H9 (cell line): Measurements from ENCODE around the gene ELAC2. TPM values are rescaled to one million over a fixed set of nuclear protein-coding genes. Genes with fewer than 3 reads are reported as not detected.

Source experiments
- DNase-seq: peaks from one replicate; pipeline ENCODE4 v3.0.0-alpha.2; 2017
- H2AFZ ChIP-seq: one replicate; pipeline ENCODE4 v1.6.1; 2013; ENCODE audit warnings: mild to moderate bottlenecking, low read length, control low read depth, moderate library complexity
- H2AK5ac ChIP-seq: 2 replicates; pipeline ENCODE4 v1.6.1; 2013; ENCODE audit warnings: low read length, control low read depth, mixed read lengths; ENCODE audit not compliant: insufficient read length
- H2BK120ac ChIP-seq: one replicate; pipeline ENCODE4 v1.6.1; 2013; ENCODE audit warnings: low read depth, mild to moderate bottlenecking, low read length, control low read depth, inconsistent platforms; ENCODE audit not compliant: poor library complexity, severe bottlenecking
- H2BK12ac ChIP-seq: 2 replicates; pipeline ENCODE4 v1.6.1; 2013; ENCODE audit warnings: low read length, control low read depth, mixed read lengths, low read depth; ENCODE audit not compliant: insufficient read length
- H2BK15ac ChIP-seq: 2 replicates; pipeline ENCODE4 v1.6.1; 2013; ENCODE audit warnings: low read depth, low read length, control low read depth
- H2BK20ac ChIP-seq: one replicate; pipeline ENCODE4 v1.6.1; 2013; ENCODE audit warnings: low read depth, mild to moderate bottlenecking, low read length, control low read depth, inconsistent platforms; ENCODE audit not compliant: poor library complexity, severe bottlenecking
- H2BK5ac ChIP-seq: 2 replicates; pipeline ENCODE4 v1.6.1; 2013; ENCODE audit warnings: low read length, control low read depth, mixed read lengths; ENCODE audit not compliant: insufficient read length
- H3K14ac ChIP-seq: 2 replicates; pipeline ENCODE4 v1.6.1; 2013; ENCODE audit warnings: low read length, control low read depth; ENCODE audit not compliant: insufficient read depth
- H3K18ac ChIP-seq: 2 replicates; pipeline ENCODE4 v1.6.1; 2013; ENCODE audit warnings: low read depth, mild to moderate bottlenecking, mixed read lengths, low read length, control low read depth; ENCODE audit not compliant: insufficient read length
- H3K23ac ChIP-seq: 2 replicates; pipeline ENCODE4 v1.6.1; 2013; ENCODE audit warnings: low read length, control low read depth, mixed read lengths, low read depth; ENCODE audit not compliant: insufficient read length
- H3K23me2 ChIP-seq: 2 replicates; pipeline ENCODE4 v1.6.1; 2013; ENCODE audit warnings: low read depth, mild to moderate bottlenecking, mixed read lengths, low read length, control low read depth; ENCODE audit not compliant: insufficient read length, poor library complexity, severe bottlenecking
- H3K27ac ChIP-seq: 2 replicates; pipeline ENCODE4 v1.5.1; 2013; ENCODE audit warnings: low read length, control low read depth, mixed read lengths, low read depth; ENCODE audit not compliant: insufficient read length
- H3K27me3 ChIP-seq: 2 replicates; pipeline ENCODE4 v1.6.1; 2013; ENCODE audit warnings: low read length, control low read depth, inconsistent platforms; ENCODE audit not compliant: insufficient read depth
- H3K4ac ChIP-seq: 2 replicates; pipeline ENCODE4 v1.6.1; 2013; ENCODE audit warnings: low read depth, mild to moderate bottlenecking, control low read depth, inconsistent platforms, low read length, moderate library complexity
- H3K4me1 ChIP-seq: 2 replicates; pipeline ENCODE4 v1.6.1; 2013; ENCODE audit warnings: low read length, control low read depth, inconsistent platforms; ENCODE audit not compliant: insufficient read depth
- H3K4me2 ChIP-seq: 2 replicates; pipeline ENCODE4 v1.6.1; 2013; ENCODE audit warnings: low read length, control low read depth, mixed read lengths; ENCODE audit not compliant: insufficient read length, insufficient read depth
- H3K56ac ChIP-seq: 2 replicates; pipeline ENCODE4 v1.6.1; 2013; ENCODE audit warnings: low read depth, mild to moderate bottlenecking, mixed read lengths, low read length, control low read depth; ENCODE audit not compliant: insufficient read length
- H3K79me1 ChIP-seq: 2 replicates; pipeline ENCODE4 v1.6.1; 2013; ENCODE audit warnings: low read depth, mild to moderate bottlenecking, moderate library complexity, low read length, control low read depth, inconsistent platforms; ENCODE audit not compliant: insufficient read depth, poor library complexity, severe bottlenecking
- H3K79me2 ChIP-seq: 2 replicates; pipeline ENCODE4 v1.6.1; 2013; ENCODE audit warnings: low read length, control low read depth, inconsistent platforms; ENCODE audit not compliant: insufficient read depth
- H3K9ac ChIP-seq: 2 replicates; pipeline ENCODE4 v1.6.1; 2013; ENCODE audit warnings: low read length, control low read depth, mixed read lengths; ENCODE audit not compliant: insufficient read length; ENCODE audit errors: extremely low read depth
- H3K9me3 ChIP-seq: one replicate; pipeline ENCODE4 v1.6.1; 2013; ENCODE audit warnings: low read depth, low read length, inconsistent platforms; ENCODE audit not compliant: control insufficient read depth
- H3T11ph ChIP-seq: one replicate; pipeline ENCODE4 v1.6.1; 2013; ENCODE audit warnings: mild to moderate bottlenecking, low read length, control low read depth, inconsistent platforms
- H4K20me1 ChIP-seq: one replicate; pipeline ENCODE4 v1.6.1; 2013; ENCODE audit not compliant: control insufficient read depth, insufficient read length, insufficient read depth
- H4K5ac ChIP-seq: 2 replicates; pipeline ENCODE4 v1.6.1; 2013; ENCODE audit warnings: low read depth, mild to moderate bottlenecking, mixed read lengths, low read length, control low read depth; ENCODE audit not compliant: insufficient read length
- H4K8ac ChIP-seq: replicated peaks from 2 replicates; pipeline ENCODE4 v1.6.1; 2013; ENCODE audit warnings: low read length, control low read depth, mixed read lengths, low read depth; ENCODE audit not compliant: insufficient read length
- H4K91ac ChIP-seq: 2 replicates; pipeline ENCODE4 v1.6.1; 2013; ENCODE audit warnings: low read depth, mild to moderate bottlenecking, moderate library complexity, mixed read lengths, low read length, control low read depth; ENCODE audit not compliant: insufficient read length
- H3K27ac Mint-ChIP-seq, 3 experiments: 2 replicates in 2 of 3; 3 replicates in 1 of 3; pipeline ENCODE4 v1.8.0; 2020 to 2021; ENCODE audit warnings: mixed read lengths in 3 of 3, mild to moderate bottlenecking in 1 of 3, moderate library complexity in 1 of 3
- H3K27me3 Mint-ChIP-seq: 2 replicates; pipeline ENCODE4 v1.8.0; 2021; ENCODE audit warnings: low read depth, mild to moderate bottlenecking, moderate library complexity, mixed read lengths
- H3K36me3 Mint-ChIP-seq, 3 experiments: 2 replicates in 2 of 3; 3 replicates in 1 of 3; pipeline ENCODE4 v1.8.0; 2020 to 2021; ENCODE audit warnings: low read depth in 3 of 3, mixed read lengths in 3 of 3; ENCODE audit not compliant: insufficient read depth in 1 of 3
- H3K4me1 Mint-ChIP-seq, 2 experiments: 2 replicates each; pipeline ENCODE4 v1.8.0; 2020; ENCODE audit warnings: mixed read lengths in 2 of 2
- H3K4me3 Mint-ChIP-seq, 2 experiments: 2 replicates in 1 of 2; 3 replicates in 1 of 2; pipeline ENCODE4 v1.8.0; 2020 to 2021; ENCODE audit warnings: mild to moderate bottlenecking in 2 of 2, mixed read lengths in 2 of 2, moderate library complexity in 1 of 2
- H3K9me3 Mint-ChIP-seq, 2 experiments: 2 replicates in 1 of 2; 3 replicates in 1 of 2; pipeline ENCODE4 v1.8.0; 2020; ENCODE audit warnings: mild to moderate bottlenecking in 2 of 2, mixed read lengths in 2 of 2, moderate library complexity in 1 of 2
- CTCF ChIP-seq: fragments of 200-600 bp; sonication (generic); conservative IDR thresholded peaks from 3 replicates; pipeline ENCODE4 v1.8.0; 2021; ENCODE audit warnings: antibody characterized with exemption, mild to moderate bottlenecking
- WGBS: extraction: QIAGEN DNeasy Blood & Tissue Kit; methylation state at CpG from one replicate; pipeline ENCODE4 v1.1.7; 2013; ENCODE audit warnings: missing lambda C conversion rate, low lambda C conversion rate, mixed read lengths; ENCODE audit not compliant: insufficient read length; ENCODE audit errors: extremely low coverage; 5-methylcytosine and 5-hydroxymethylcytosine counted together
- total RNA-seq: library from RNA; stranded (reverse); gene quantifications from 2 replicates; pipeline ENCODE4 v1.2.1, GENCODE V29; 2021

Gene ELAC2
- total RNA-seq, 1 experiment from 2014 or later, result 90.7 TPM

- peak overlapping the region in 1 of 3 experiments; percentile 90; a peak in 1 of 7 replicates for H3K27ac Mint-ChIP-seq
- H3K4me3 Mint-ChIP-seq, result no peak overlapping the region
- no peaks in the 10 kb centered on the region for H4K20me1 ChIP-seq
- no peak overlapping the region for H3K23ac ChIP-seq
- no peaks in the 10 kb centered on the region for H3K9me3 ChIP-seq
- H4K91ac ChIP-seq, result no peak overlapping the region
- H3K79me1 ChIP-seq, result no peaks in the 10 kb centered on the region
- no peaks in the 10 kb centered on the region for H3K9me3 Mint-ChIP-seq
- no peak for TF ChIP-seq CTCF
- no peaks in the 10 kb centered on the region for H3K79me2 ChIP-seq
- H3K27ac ChIP-seq, result no peak overlapping the region
- H3K36me3 Mint-ChIP-seq, result peaks cover 40 to 97% (median 85%) of the 10 kb centered on the region in 3 experiments
- no peak overlapping the region for H3K4me2 ChIP-seq
- no peaks in the 10 kb centered on the region for H3K27me3 Mint-ChIP-seq
- H2BK15ac ChIP-seq, result no peak overlapping the region
- no peak overlapping the region for H4K8ac ChIP-seq
- no peak overlapping the region for H3K14ac ChIP-seq
- no peak overlapping the region for H3K56ac ChIP-seq
- no peaks in the 10 kb centered on the region for H3K4me1 ChIP-seq
- no peak overlapping the region for H3K18ac ChIP-seq
- H3K23me2 ChIP-seq, result no peaks in the 10 kb centered on the region
- no peak overlapping the region for H2BK12ac ChIP-seq
- no peak overlapping the region for H2BK20ac ChIP-seq
- no CpG with 5 or more reads among the region's 10 CpGs for WGBS
- no peak overlapping the region for H2AFZ ChIP-seq
- H3K4ac ChIP-seq, result no peak overlapping the region
- no peaks in the 10 kb centered on the region for H3K27me3 ChIP-seq
- no peak overlapping the region for H2AK5ac ChIP-seq
- H3K4me1 Mint-ChIP-seq, result no peaks in the 10 kb centered on the region
- no peak for DNase-seq
- H3K9ac ChIP-seq, result no peak overlapping the region
- H2BK120ac ChIP-seq, result no peak overlapping the region
- H4K5ac ChIP-seq, result no peak overlapping the region
- no peak overlapping the region for H3T11ph ChIP-seq
- no peak overlapping the region for H2BK5ac ChIP-seq
Observed at GRCh38 chr17:12996357-12996756, 21.5 kb downstream of the ELAC2 start.
